Esophagus squamous epithelium (tissue), 5 donors: ENCODE data around the gene SEMA6D. TPM values are rescaled to one million over a fixed set of nuclear protein-coding genes. Genes with fewer than 3 reads are reported as not detected.

ENCODE experiments used
- DNase-seq: peaks from one replicate; lab custom pipeline; 2025; lab: John Stamatoyannopoulos, UW
- H3K27ac ChIP-seq, 4 donors: fragments of 200-600 bp; sonication (generic); one replicate each; pipeline ENCODE4 v1.5.1; 2016 to 2019; ENCODE audit warnings: mild to moderate bottlenecking in 1 of 4
- H3K27me3 ChIP-seq, 4 donors: fragments of 200-600 bp; sonication (generic); 1 replicate in 3 of 4; 2 replicates in 1 of 4; pipeline versions ENCODE4 v1.5.1 to v1.6.0; 2017 to 2021; ENCODE audit warnings: antibody characterized with exemption in 1 of 4
- H3K36me3 ChIP-seq, 3 donors: fragments of 200-600 bp; sonication (generic); one replicate each; pipeline ENCODE4 v1.5.1; 2016 to 2019
- H3K4me1 ChIP-seq, 3 donors: fragments of 200-600 bp; sonication (generic); one replicate each; pipeline ENCODE4 v1.5.1; 2017 to 2019
- H3K4me3 ChIP-seq, 4 donors: fragments of 200-600 bp; sonication (generic); 1 replicate in 3 of 4; 2 replicates in 1 of 4; pipeline ENCODE4 v1.5.1; 2016 to 2019; ENCODE audit warnings: mild to moderate bottlenecking in 2 of 4, moderate library complexity in 1 of 4
- H3K9me3 ChIP-seq, 3 donors: fragments of 200-600 bp; sonication (generic); one replicate each; pipeline ENCODE4 v1.5.1; 2016 to 2019
- POLR2A ChIP-seq, 4 donors: fragments of 450-650 bp; IDR thresholded peaks; one replicate each; pipeline ENCODE4 v1.6.1; 2017; ENCODE audit warnings: antibody characterized with exemption in 4 of 4, mild to moderate bottlenecking in 4 of 4, moderate library complexity in 3 of 4
- WGBS, 2 donors: methylation state at CpG; one replicate each; pipeline ENCODE4 v1.1.5; 2018; 5-methylcytosine and 5-hydroxymethylcytosine counted together
- intact Hi-C: fragments of 100-400 bp; cut with DNase I; formaldehyde crosslinking; loops from one replicate; pipeline ENCODE4 v1.15.0; 2022
- total RNA-seq, 4 donors: library from RNA; depleted of rRNA; stranded (reverse); fragments of >200 nt; gene quantifications; one replicate each; pipeline ENCODE4 v1.1.0, GENCODE V29; 2016
- TF ChIP-seq, protein P1 (sequence below), 6 experiments: fragments of 450-650 bp in 4 of 6; fragments of 200-600 bp in 2 of 6; sonication (generic) in 2 of 6; IDR thresholded peaks; one replicate each; pipeline ENCODE4 v1.5.1; 2016 to 2019; ENCODE audit warnings: antibody characterized with exemption in 6 of 6, mild to moderate bottlenecking in 4 of 6, moderate library complexity in 4 of 6
- donor health status: DM: yes; HTN: yes; CAD: no.

Gene SEMA6D
- total RNA-seq, 4 donors from 2014 or later = 0.40 to 4.0 (median 1.1) TPM

DNA sequence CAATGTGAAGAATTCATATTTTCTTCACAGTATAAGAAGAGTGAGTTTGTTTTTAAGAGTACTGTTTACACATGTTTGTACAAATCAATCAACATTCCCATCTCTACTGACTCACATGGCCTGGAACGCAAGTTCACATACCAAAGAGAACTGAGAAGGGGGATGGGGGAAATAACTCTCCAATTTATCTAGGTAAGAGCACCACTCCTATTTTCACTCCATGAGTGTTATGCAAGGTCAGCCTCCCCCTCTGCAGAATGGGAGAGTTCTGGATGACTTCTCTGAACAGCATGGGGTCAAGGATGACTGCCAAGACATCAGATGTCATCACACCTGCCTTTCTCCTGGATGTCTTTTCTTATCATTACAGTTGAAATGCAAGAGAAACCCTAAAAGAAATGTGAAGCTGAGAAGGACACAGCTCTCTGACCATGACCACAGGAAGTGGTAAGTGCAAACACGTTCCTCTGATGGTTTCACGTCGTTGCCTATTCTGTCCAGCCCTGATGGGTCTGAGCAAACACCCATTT is 95.2 kb downstream of the SEMA6D start:
- Histone ChIP-seq H3K27me3 (peaks cover 0 to 3% (median 0%) of the 10 kb centered on the region in 4 donors), H3K27ac (no peak overlapping the region), H3K9me3 (no peaks in the 10 kb centered on the region), H3K36me3 (no peaks in the 10 kb centered on the region), H3K4me3 (no peak overlapping the region), H3K4me1 (no peaks in the 10 kb centered on the region)
- intact Hi-C loops = no loop called here
- 64 to 70% methylated on average over 4 of the region's 4 CpGs for WGBS, 2 donors
- no peak for DNase-seq
- TF ChIP-seq, protein P1, sequence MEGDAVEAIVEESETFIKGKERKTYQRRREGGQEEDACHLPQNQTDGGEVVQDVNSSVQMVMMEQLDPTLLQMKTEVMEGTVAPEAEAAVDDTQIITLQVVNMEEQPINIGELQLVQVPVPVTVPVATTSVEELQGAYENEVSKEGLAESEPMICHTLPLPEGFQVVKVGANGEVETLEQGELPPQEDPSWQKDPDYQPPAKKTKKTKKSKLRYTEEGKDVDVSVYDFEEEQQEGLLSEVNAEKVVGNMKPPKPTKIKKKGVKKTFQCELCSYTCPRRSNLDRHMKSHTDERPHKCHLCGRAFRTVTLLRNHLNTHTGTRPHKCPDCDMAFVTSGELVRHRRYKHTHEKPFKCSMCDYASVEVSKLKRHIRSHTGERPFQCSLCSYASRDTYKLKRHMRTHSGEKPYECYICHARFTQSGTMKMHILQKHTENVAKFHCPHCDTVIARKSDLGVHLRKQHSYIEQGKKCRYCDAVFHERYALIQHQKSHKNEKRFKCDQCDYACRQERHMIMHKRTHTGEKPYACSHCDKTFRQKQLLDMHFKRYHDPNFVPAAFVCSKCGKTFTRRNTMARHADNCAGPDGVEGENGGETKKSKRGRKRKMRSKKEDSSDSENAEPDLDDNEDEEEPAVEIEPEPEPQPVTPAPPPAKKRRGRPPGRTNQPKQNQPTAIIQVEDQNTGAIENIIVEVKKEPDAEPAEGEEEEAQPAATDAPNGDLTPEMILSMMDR (IDR thresholded peaks at IDR 0.05) = no peak
- no peak for TF ChIP-seq POLR2A (IDR thresholded peaks at IDR 0.05)

DNA sequence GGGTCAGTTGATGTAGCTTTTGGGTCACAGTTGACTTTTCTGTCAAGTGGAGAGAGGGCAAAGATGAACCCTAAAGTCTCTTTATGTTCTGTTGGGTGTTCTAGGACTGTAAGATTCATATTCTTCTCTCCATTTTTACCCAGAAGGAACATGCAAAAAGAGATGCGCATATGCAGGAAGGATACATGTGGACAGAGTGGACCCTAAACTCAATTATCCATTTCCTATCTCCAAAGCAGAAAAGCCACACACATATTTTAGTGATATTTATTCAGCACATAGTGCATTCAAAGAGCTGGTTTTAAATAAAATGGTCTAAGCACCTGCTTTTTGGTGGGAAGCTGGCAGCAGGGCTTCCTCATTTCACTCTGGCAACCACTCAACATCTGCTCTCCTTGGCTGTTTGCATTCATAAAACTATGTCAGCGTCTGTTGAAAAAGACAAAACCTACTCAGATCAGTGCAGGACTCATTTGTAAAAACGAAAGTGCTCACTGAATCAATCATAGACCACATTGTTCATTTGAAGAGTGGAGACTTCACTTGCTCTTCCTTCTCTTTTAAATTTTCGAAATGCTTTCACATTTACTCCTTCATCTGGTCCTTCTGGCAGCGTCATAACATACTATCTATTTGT is 96.6 kb downstream of the SEMA6D start:
- intact Hi-C loops = no loop called here
- H3K4me1 ChIP-seq = no peaks in the 10 kb centered on the region
- H3K27ac ChIP-seq = no peak overlapping the region
- H3K36me3 ChIP-seq = no peaks in the 10 kb centered on the region
- WGBS, 2 donors = 63 to 65% methylated on average over 5 of the region's 5 CpGs
- H3K27me3 ChIP-seq = peaks cover 0 to 7% (median 0%) of the 10 kb centered on the region in 4 donors
- no peak for DNase-seq
- TF ChIP-seq, protein P1 (IDR thresholded peaks at IDR 0.05) = no peak
- TF ChIP-seq POLR2A (IDR thresholded peaks at IDR 0.05) = no peak
- no peaks in the 10 kb centered on the region for H3K9me3 ChIP-seq
- no peak overlapping the region for H3K4me3 ChIP-seq

DNA sequence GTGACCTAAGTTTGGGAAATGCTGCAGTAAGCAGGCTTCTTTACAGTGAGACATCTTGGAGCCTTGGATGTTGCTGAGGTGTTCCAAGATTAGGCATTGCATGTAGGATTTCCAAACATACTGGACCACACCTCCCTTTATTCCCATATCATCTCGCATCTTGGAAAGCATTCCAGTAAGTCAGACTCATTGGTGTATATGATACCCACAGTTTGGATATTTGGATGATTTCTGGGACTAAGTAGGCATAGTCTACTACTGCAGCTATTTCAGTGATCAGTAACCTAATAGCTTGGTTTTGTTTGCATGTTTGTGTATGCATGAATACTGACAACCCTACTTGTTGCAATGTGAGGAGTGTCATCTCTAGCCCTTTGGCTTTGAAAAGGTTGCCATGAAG is 97.3 kb downstream of the SEMA6D start:
- no peak for TF ChIP-seq POLR2A (IDR thresholded peaks at IDR 0.05)
- TF ChIP-seq, protein P1 (IDR thresholded peaks at IDR 0.05) = no peak
- Histone ChIP-seq H3K9me3 (no peaks in the 10 kb centered on the region), H3K4me1 (peaks cover 0 to 4% (median 0%) of the 10 kb centered on the region in 3 donors), H3K27ac (no peak overlapping the region), H3K36me3 (no peaks in the 10 kb centered on the region), H3K4me3 (no peak overlapping the region), H3K27me3 (peaks cover 0 to 7% (median 0%) of the 10 kb centered on the region in 4 donors)
- intact Hi-C loops = no loop called here
- WGBS, 2 donors = 63 to 94% methylated on average over 1 of the region's 1 CpG
- DNase-seq = no peak

DNA sequence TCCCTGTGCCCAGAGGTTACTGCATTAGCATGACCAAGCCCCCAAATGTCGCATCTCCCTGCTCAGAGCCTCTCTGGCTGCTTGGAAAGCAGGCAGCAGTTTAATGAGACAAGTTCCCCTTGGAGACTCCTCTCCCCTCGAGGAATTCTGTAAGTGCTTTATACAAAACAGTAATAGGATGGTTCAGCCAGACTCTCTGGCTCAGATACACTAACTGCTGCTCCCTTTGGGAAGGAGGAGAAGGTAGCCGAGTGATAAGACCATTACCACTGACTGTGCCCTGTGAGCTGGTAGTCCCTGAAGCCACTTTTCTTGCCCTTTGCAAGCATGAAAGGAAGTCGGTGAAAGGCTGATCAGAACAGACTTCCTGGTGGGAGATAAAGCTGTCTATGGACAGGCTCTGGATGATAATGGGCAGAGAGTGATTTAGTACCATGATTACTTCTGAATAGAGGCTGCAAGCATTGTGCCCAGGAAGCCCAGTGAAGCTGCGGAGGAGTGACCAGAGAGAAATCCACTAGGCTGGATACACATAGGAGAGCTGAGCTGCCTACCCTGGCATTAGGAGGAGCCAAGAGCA is 100.8 kb downstream of the SEMA6D start:
- Histone ChIP-seq H3K4me1 (peaks cover 14 to 39% (median 14%) of the 10 kb centered on the region in 3 donors), H3K9me3 (no peaks in the 10 kb centered on the region), H3K4me3 (no peak overlapping the region), H3K27ac (no peak overlapping the region), H3K27me3 (peaks cover 0 to 7% (median 0%) of the 10 kb centered on the region in 4 donors), H3K36me3 (no peaks in the 10 kb centered on the region)
- intact Hi-C loops = no loop called here
- WGBS, 2 donors = 75 to 78% methylated on average over 4 of the region's 5 CpGs
- no peak for DNase-seq
- TF ChIP-seq POLR2A (IDR thresholded peaks at IDR 0.05) = no peak

DNA sequence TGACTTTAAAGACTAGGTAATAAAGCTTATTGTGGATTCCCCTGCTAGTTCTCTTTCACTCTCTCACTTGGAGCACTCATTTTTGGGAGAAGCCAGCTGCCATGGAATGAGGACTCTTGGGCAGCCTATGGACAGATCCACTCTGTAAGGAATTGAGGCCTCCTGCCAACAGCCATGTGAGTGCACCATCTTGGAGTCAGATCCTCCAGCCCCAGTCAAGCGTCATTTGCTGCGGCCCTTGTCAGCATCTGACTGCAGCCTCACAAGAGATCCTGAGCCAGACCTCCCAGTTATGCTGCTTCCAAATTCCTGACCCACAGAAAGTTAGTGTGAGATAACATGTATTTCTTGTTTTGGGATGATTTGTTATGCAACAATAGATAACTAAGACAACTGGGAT is 101.9 kb downstream of the SEMA6D start:
- Histone ChIP-seq H3K27ac (no peak overlapping the region), H3K4me3 (no peak overlapping the region), H3K27me3 (peaks cover 0 to 7% (median 0%) of the 10 kb centered on the region in 4 donors), H3K4me1 (peaks cover 14 to 50% (median 17%) of the 10 kb centered on the region in 3 donors), H3K9me3 (no peaks in the 10 kb centered on the region), H3K36me3 (no peaks in the 10 kb centered on the region)
- DNase-seq = no peak
- intact Hi-C loops = no loop called here
- TF ChIP-seq, protein P1 (IDR thresholded peaks at IDR 0.05) = no peak
- no peak for TF ChIP-seq POLR2A (IDR thresholded peaks at IDR 0.05)
- 93 to 100% methylated on average over 2 of the region's 2 CpGs for WGBS, 2 donors
